Measurements from ENCODE around the gene SYAP1. TPM values are rescaled to one million over a fixed set of nuclear protein-coding genes. Genes with fewer than 3 reads are reported as not detected.

SYAP1 gene
- total and polyA plus RNA-seq, 2 experiments from 2014 or later, result 18.0 to 48.3 TPM

GRCh38 chrX:16737024-16737423 lies 17.6 kb downstream of the SYAP1 start:
- Histone ChIP-seq H2AFZ (no peak overlapping the region), H3K79me2 (replicated peaks; ENCODE audit: insufficient read depth) (peaks cover 2% of the 10 kb centered on the region; the same call in 1 of the 2 replicates), H3K4me3 (no peak overlapping the region), H3K27me3 (ENCODE audit: insufficient read depth) (no peaks in the 10 kb centered on the region), H3K27ac (ENCODE audit: low read depth) (no peak overlapping the region), H3K4me2 (no peak overlapping the region), H4K20me1 (replicated peaks; ENCODE audit: insufficient read depth) (no peaks in the 10 kb centered on the region; the same call in 1 of the 2 replicates), H3K9me2 (ENCODE audit: insufficient read depth) (no peaks in the 10 kb centered on the region), H3K36me3 (ENCODE audit: insufficient read depth) (peaks cover 9% of the 10 kb centered on the region; the same call in 1 of the 2 replicates), H3F3A (replicated peaks; ENCODE audit: low read depth) (no peaks in the 10 kb centered on the region), H3K4me1 (ENCODE audit: insufficient read depth) (no peaks in the 10 kb centered on the region)
- Mint-ChIP-seq H3K4me3 (no peak overlapping the region), H3K4me1 (peaks cover 4% of the 10 kb centered on the region; the same call in 1 of the 3 replicates), H3K9me3 (no peaks in the 10 kb centered on the region), H3K27ac (no peak overlapping the region), H3K27me3 (ENCODE audit: insufficient read depth, low read depth, poor library complexity) (peaks cover 2% of the 10 kb centered on the region), H3K36me3 (ENCODE audit: low read depth) (peaks cover 47% of the 10 kb centered on the region)
- TF ChIP-seq NANOG (IDR thresholded peaks at IDR 0.05; ENCODE audit: borderline replicate concordance), result no peak
- TF ChIP-seq POLR2AphosphoS5 (IDR thresholded peaks at IDR 0.05; ENCODE audit: low read depth), result no peak
- TF ChIP-seq CTCF (conservative IDR thresholded peaks at IDR 0.05; ENCODE audit: low read depth in 2 of 2), result no peak
- TF ChIP-seq REST (IDR thresholded peaks at IDR 0.05; ENCODE audit: unreplicated experiment), result no peak
- TF ChIP-seq CREB1 (CRISPR knock-in tag; IDR thresholded peaks at IDR 0.05; ENCODE audit: low read depth), result no peak
- no peak for TF ChIP-seq EZH2 (IDR thresholded peaks at IDR 0.05; ENCODE audit: low read depth, unreplicated experiment)
- DNase-seq (ENCODE audit: low spot score) (no peak), ATAC-seq (no peak)

GRCh38 chrX:16739574-16739973 lies 20.2 kb downstream of the SYAP1 start:
- Mint-ChIP-seq H3K36me3 (ENCODE audit: low read depth) (peaks cover 64% of the 10 kb centered on the region), H3K27ac (no peak overlapping the region), H3K9me3 (no peaks in the 10 kb centered on the region), H3K4me3 (no peak overlapping the region), H3K27me3 (ENCODE audit: insufficient read depth, low read depth, poor library complexity) (peaks cover 2% of the 10 kb centered on the region), H3K4me1 (peaks cover 4% of the 10 kb centered on the region; the same call in 1 of the 3 replicates)
- no peak for TF ChIP-seq STAT1 (IDR thresholded peaks at IDR 0.05; ENCODE audit: unreplicated experiment)
- TF ChIP-seq POLR2AphosphoS5 (IDR thresholded peaks at IDR 0.05; ENCODE audit: low read depth), result no peak
- TF ChIP-seq REST (IDR thresholded peaks at IDR 0.05; ENCODE audit: unreplicated experiment), result no peak
- TF ChIP-seq CTCF (conservative IDR thresholded peaks at IDR 0.05; ENCODE audit: low read depth in 2 of 2), result no peak
- TF ChIP-seq ZNF114 (CRISPR knock-in tag; IDR thresholded peaks at IDR 0.05), result no peak
- Histone ChIP-seq H3K4me2 (no peak overlapping the region), H4K20me1 (replicated peaks; ENCODE audit: insufficient read depth) (no peaks in the 10 kb centered on the region), H3K27ac (ENCODE audit: low read depth) (no peak overlapping the region), H3K4me3 (no peak overlapping the region), H3F3A (replicated peaks; ENCODE audit: low read depth) (no peaks in the 10 kb centered on the region), H3K9me2 (ENCODE audit: insufficient read depth) (no peaks in the 10 kb centered on the region), H3K27me3 (ENCODE audit: insufficient read depth) (no peaks in the 10 kb centered on the region), H3K36me3 (ENCODE audit: insufficient read depth) (peaks cover 9% of the 10 kb centered on the region; the same call in 1 of the 2 replicates), H3K4me1 (ENCODE audit: insufficient read depth) (no peaks in the 10 kb centered on the region), H3K79me2 (replicated peaks; ENCODE audit: insufficient read depth) (no peaks in the 10 kb centered on the region), H2AFZ (no peak overlapping the region)
- no peak for DNase-seq (ENCODE audit: low spot score)
- ATAC-seq, result no peak
